Gastroesophageal sphincter (tissue), 4 donors: ENCODE results near the gene PSMD5. TPM values are rescaled to one million over a fixed set of nuclear protein-coding genes. Genes with fewer than 3 reads are reported as not detected.

Experiments
- ATAC-seq: fragments of 150-250 bp; one replicate; pipeline ENCODE4 v1.9.1; 2016; ENCODE audit warnings: mild to moderate bottlenecking, moderate library complexity
- H3K27ac ChIP-seq, 4 donors: fragments of 200-600 bp; sonication (generic) in 3 of 4; 1 replicate in 3 of 4; 2 replicates in 1 of 4; pipeline ENCODE4 v1.5.1; 2016 to 2019
- H3K27me3 ChIP-seq: fragments of 200-600 bp; sonication (generic); one replicate; pipeline ENCODE4 v1.5.1; 2019
- H3K36me3 ChIP-seq, 2 donors: fragments of 200-600 bp; sonication (generic); one replicate each; pipeline ENCODE4 v1.5.1; 2019; ENCODE audit warnings: control low read depth in 1 of 2
- H3K4me1 ChIP-seq, 3 donors: fragments of 200-600 bp; sonication (generic); 1 replicate in 2 of 3; 2 replicates in 1 of 3; pipeline ENCODE4 v1.5.1; 2016 to 2019; ENCODE audit warnings: control low read depth in 2 of 3
- H3K4me3 ChIP-seq, 2 donors: fragments of 200-600 bp; sonication (generic); one replicate each; pipeline ENCODE4 v1.5.1; 2019; ENCODE audit warnings: mild to moderate bottlenecking in 1 of 2, moderate library complexity in 1 of 2
- H3K9me3 ChIP-seq, 3 donors: fragments of 200-600 bp; sonication (generic); one replicate each; pipeline ENCODE4 v1.5.1; 2017 to 2019; ENCODE audit warnings: control low read depth in 2 of 3
- CTCF ChIP-seq, 4 experiments: fragments of 200-600 bp in 2 of 4; fragments of 450-650 bp in 2 of 4; sonication (generic) in 1 of 4; IDR thresholded peaks; one replicate each; pipeline ENCODE4 v1.5.1; 2017 to 2019; ENCODE audit warnings: antibody characterized with exemption in 4 of 4, mild to moderate bottlenecking in 2 of 4, moderate library complexity in 2 of 4
- EP300 ChIP-seq: sonication (generic); formaldehyde crosslinking; IDR thresholded peaks from one replicate; pipeline ENCODE4 v1.6.1; 2017; ENCODE audit warnings: antibody characterized with exemption, mild to moderate bottlenecking
- POLR2A ChIP-seq, 2 donors: fragments of 450-650 bp; IDR thresholded peaks; one replicate each; pipeline ENCODE4 v1.6.1; 2017; ENCODE audit warnings: antibody characterized with exemption in 2 of 2, mild to moderate bottlenecking in 2 of 2, moderate library complexity in 1 of 2
- POLR2AphosphoS5 ChIP-seq: sonication (generic); formaldehyde crosslinking; IDR thresholded peaks from one replicate; pipeline ENCODE4 v1.6.1; 2017; ENCODE audit warnings: antibody characterized with exemption
- WGBS, 2 donors: methylation state at CpG; one replicate each; pipeline ENCODE4 v1.1.5; 2018; ENCODE audit warnings: low coverage in 1 of 2; 5-methylcytosine and 5-hydroxymethylcytosine counted together
- total RNA-seq, 4 donors: library from RNA; depleted of rRNA; stranded (reverse); fragments of >200 nt; gene quantifications; one replicate each; pipeline ENCODE4 v1.1.0, GENCODE V29; 2016

The PSMD5 gene
- total RNA-seq, 4 donors from 2014 or later, result 26.8 to 42.8 (median 33.2) TPM

DNA sequence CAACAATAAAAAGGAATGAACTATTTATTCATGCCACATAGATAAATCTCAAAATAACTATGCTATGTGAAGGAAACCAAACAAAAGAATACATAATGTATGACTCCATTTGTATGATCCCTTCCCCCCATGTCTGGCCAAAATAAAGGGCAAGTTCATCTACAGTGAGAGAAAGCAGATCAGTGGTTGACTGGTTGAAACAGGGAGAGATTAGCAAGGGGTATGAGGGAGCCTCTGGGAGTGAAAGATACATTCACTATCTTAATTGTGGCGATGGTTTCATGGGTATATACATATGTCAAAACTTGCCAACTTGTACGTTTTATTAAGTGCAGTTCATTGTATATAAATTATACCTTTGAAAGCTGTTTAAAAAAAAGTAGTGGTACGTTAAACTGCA lies 4.8 kb downstream of the PSMD5 start:
- Histone ChIP-seq H3K4me3 (no peak overlapping the region), H3K4me1 (peaks cover 0 to 46% (median 10%) of the 10 kb centered on the region in 3 donors), H3K27me3 (no peaks in the 10 kb centered on the region), H3K36me3 (peaks cover 0 to 35% of the 10 kb centered on the region in 2 donors), H3K27ac (no peak overlapping the region), H3K9me3 (no peaks in the 10 kb centered on the region)
- TF ChIP-seq EP300 (no peak), POLR2AphosphoS5 (no peak), CTCF (IDR thresholded peaks at IDR 0.05) (no peak), POLR2A (IDR thresholded peaks at IDR 0.05) (no peak)
- WGBS, 2 donors, result 64 to 67% methylated on average over 3 of the region's 3 CpGs
- ATAC-seq, result no peak

DNA sequence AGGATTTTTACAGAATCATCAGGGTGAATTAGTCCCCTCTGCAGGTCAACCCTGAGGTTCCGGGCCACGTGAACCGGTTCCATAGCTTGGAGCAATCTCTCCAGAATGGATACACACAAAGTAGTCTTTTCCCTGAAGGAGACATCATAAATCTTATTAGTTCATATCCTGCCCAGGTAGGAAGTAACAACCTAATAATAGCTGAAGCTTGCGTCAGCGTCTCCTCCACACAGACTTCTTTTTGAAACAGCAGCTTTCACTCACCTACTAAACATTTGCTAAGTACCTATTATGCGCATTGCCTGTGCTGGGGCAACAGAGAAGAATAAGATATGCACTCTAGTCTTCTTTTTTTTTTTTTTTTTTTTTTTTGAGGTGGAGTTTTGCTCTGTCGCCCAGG lies 9.4 kb downstream of the PSMD5 start:
- Histone ChIP-seq H3K27me3 (no peaks in the 10 kb centered on the region), H3K4me3 (no peak overlapping the region), H3K36me3 (peaks cover 0 to 68% of the 10 kb centered on the region in 2 donors), H3K27ac (no peak overlapping the region), H3K4me1 (peaks cover 0 to 5% (median 0%) of the 10 kb centered on the region in 3 donors), H3K9me3 (no peaks in the 10 kb centered on the region)
- ATAC-seq, result no peak
- TF ChIP-seq EP300 (no peak), CTCF (IDR thresholded peaks at IDR 0.05) (no peak), POLR2AphosphoS5 (no peak), POLR2A (IDR thresholded peaks at IDR 0.05) (no peak)
- 82 to 86% methylated on average over 4 to 5 of the region's 7 CpGs for WGBS, 2 donors

- H3K9me3 ChIP-seq, result no peaks in the 10 kb centered on the region
- H3K4me1 ChIP-seq, result no peaks in the 10 kb centered on the region
- H3K36me3 ChIP-seq, result peaks cover 0 to 73% of the 10 kb centered on the region in 2 donors
- no peaks in the 10 kb centered on the region for H3K27me3 ChIP-seq
- no peak overlapping the region for H3K4me3 ChIP-seq
- no peak for TF ChIP-seq POLR2A (IDR thresholded peaks at IDR 0.05)
- no peak for TF ChIP-seq CTCF (IDR thresholded peaks at IDR 0.05)
- TF ChIP-seq POLR2AphosphoS5, result no peak
- no peak for TF ChIP-seq EP300
- no peak for ATAC-seq
- H3K27ac ChIP-seq, result no peak overlapping the region
Measured at GRCh38 chr9:120832807-120833206, 9.9 kb downstream of the PSMD5 start.

DNA sequence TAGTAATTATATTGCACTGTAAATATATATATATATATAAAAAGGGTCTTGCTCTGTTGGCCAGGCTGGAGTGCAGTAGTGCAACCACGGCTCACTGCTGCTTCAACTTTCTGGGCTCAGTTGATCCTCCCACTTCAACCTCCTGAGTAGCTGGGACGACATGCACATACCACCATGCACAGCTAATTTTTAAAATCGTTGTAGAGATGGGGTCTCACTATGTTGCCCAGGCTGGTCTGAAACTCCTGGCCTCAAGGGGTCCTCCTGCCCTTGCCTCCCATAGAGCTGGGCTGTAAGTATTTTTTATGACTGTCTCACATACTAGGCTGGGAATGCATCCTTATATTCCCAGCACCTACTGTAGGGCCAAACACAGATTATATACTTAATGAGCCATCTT lies 11.9 kb downstream of the PSMD5 start:
- ATAC-seq, result no peak
- no peak for TF ChIP-seq CTCF (IDR thresholded peaks at IDR 0.05)
- no peak for TF ChIP-seq POLR2AphosphoS5
- no peak for TF ChIP-seq POLR2A (IDR thresholded peaks at IDR 0.05)
- no peak for TF ChIP-seq EP300
- Histone ChIP-seq H3K27me3 (no peaks in the 10 kb centered on the region), H3K9me3 (peaks cover 0 to 4% (median 0%) of the 10 kb centered on the region in 3 donors), H3K4me1 (no peaks in the 10 kb centered on the region), H3K36me3 (peaks cover 0 to 91% of the 10 kb centered on the region in 2 donors), H3K4me3 (no peak overlapping the region), H3K27ac (no peak overlapping the region)
- 83 to 93% methylated on average over 3 of the region's 3 CpGs for WGBS, 2 donors

GRCh38 chr9:120830151-120830550 lies 12.6 kb downstream of the PSMD5 start:
- Histone ChIP-seq H3K27ac (no peak overlapping the region), H3K27me3 (no peaks in the 10 kb centered on the region), H3K9me3 (peaks cover 0 to 6% (median 0%) of the 10 kb centered on the region in 3 donors), H3K4me1 (no peaks in the 10 kb centered on the region), H3K36me3 (peaks cover 0 to 92% of the 10 kb centered on the region in 2 donors), H3K4me3 (no peak overlapping the region)
- ATAC-seq, result no peak
- WGBS, 2 donors, result 77 to 88% methylated on average over 3 of the region's 3 CpGs
- no peak for TF ChIP-seq EP300
- no peak for TF ChIP-seq CTCF (IDR thresholded peaks at IDR 0.05)
- TF ChIP-seq POLR2A (IDR thresholded peaks at IDR 0.05), result no peak
- TF ChIP-seq POLR2AphosphoS5, result no peak
